Left renal cortex interstitium (tissue), 4 donors: ENCODE measurements around the gene KRTAP4-16. TPM values are rescaled to one million over a fixed set of nuclear protein-coding genes. Genes with fewer than 3 reads are reported as not detected.
"Not testable (repeated sequence)": the region's sequence is repeated elsewhere in the genome, so short reads cannot be mapped to it uniquely, and the experiment has no call there.

ENCODE experiments used
- DNase-seq, 4 donors: peaks; one replicate each; pipeline ENCODE4 v3.0.0-alpha.2; 2013; ENCODE audit warnings: low read depth in 4 of 4, low spot score in 2 of 4, missing footprints in 1 of 4
- polyA plus RNA-seq, 4 donors: library from polyadenylated mRNA; unstranded; fragments of 120-200 nt; gene quantifications; one replicate each; pipeline ENCODE4 v1.2.1, GENCODE V29; 2013; ENCODE audit not compliant: insufficient read length in 4 of 4

Gene KRTAP4-16
- polyA plus RNA-seq, 4 donors, result not detected

DNA sequence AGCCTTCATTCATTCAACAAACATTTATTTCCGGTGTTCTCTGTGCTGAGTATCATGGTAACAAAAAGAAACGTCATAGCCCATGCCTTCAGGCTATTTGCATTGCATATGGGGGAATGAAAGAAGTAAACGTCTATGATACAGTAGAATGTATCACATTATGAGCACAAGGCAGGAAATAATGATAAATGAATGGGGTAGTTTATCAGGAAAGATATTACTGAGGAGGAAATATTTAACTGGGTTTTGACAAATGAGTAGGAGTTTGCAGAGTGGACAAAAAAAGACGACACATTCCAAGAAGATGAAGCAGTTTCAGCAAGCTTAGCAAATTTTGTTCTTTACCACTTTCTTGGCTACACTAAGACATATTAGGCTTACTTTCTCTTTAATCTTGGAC is 19.4 kb downstream of the KRTAP4-16 start:
- no peak for DNase-seq

DNA sequence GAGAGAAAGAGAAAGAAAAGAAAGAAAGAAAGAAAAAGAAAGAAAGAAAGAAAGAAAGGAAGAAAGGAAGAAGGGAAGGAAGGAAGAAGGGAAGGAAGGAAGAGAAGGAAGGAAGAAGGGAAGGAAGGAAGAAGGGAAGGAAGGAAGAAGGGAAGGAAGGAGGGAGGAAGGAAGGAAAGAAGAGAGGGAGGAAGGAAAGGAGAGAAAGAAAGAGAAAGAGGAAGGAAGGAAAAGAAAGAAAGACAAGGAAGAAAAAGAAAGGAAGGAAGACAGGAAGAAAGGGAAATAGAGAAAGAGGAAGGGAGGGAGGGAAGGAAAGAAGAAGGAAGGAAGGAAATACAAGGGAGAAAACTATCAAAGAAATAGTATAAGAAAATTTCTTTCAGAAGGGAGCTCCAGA is 25.2 kb downstream of the KRTAP4-16 start:
- no peak for DNase-seq

DNA sequence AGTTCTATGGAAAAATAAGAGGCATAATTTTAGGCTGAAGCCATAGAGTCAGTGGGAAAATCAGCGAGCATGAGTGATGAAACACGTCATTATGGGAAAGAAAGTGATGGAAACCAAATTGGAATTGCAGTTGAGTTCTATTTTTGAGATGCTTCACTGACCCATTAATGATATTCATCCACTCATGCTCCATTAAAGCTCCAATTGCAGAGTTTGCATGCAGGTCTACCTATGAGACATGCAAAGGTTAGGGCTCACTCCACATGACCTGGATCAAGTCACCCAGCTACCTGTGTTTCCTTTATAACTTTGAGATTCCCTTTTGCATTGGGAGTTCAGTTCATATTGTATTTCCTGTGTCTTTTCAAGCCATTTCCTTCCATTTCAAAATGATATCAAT is 28.3 kb downstream of the KRTAP4-16 start:
- no peak for DNase-seq

DNA sequence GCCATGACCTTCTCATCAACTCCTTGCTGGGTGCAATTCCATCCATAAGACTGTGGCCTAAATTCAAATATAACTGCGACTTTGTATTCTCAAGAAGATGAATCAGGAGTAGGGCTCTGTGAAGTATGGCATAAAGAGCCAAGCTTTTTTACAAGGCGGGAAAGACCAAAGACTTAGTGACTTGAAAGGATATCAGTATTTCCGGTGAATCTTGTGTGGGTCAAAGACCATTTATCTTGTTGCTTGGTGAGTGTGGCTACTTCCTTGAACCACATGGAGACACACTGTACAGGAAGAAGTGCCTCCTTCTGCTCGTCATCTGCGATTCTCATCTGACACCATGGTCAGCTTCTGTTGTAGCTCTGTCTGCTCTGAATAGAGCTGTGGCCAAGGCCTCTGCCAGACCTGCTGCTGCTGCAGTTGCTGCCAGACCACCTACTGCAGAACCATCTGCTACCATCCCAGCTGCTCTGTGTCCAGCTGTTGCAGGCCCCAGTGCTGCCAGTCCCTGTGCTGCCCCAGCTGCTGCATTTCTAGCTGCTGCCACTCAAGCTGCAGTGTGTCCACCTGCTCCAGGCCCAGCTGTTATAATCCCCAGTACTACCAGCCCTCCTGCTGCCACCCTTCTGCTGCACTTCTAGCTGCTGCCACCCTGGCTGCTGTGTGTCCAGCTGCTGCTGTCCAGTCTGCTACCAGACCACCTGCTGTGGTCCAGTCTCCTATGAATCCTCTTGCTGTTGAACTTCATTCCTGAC is 30.2 kb downstream of the KRTAP4-16 start:
- DNase-seq, result no peak

DNA sequence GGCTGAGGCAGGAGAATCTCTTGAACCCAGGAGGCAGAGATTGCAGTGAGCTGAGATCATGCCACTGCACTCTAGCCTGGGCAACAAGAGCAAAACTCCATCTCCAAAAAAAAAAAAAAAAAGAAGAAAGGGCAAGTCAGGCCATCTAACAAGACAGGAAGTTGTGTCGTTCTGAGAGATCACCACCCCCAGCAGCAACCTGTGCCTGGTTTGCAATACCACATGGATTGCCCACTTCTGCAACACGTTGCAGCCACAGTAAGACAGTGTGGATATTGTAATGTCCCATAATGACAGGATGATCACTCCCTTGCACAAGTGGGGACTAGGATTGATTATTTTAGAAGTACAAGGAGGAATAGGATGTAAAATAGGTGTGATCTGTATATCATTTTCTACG is 33.0 kb downstream of the KRTAP4-16 start:
- no peak for DNase-seq

GRCh38 chr17:41067281-41067680 is 34.7 kb downstream of the KRTAP4-16 start:
- no peak for DNase-seq

DNA sequence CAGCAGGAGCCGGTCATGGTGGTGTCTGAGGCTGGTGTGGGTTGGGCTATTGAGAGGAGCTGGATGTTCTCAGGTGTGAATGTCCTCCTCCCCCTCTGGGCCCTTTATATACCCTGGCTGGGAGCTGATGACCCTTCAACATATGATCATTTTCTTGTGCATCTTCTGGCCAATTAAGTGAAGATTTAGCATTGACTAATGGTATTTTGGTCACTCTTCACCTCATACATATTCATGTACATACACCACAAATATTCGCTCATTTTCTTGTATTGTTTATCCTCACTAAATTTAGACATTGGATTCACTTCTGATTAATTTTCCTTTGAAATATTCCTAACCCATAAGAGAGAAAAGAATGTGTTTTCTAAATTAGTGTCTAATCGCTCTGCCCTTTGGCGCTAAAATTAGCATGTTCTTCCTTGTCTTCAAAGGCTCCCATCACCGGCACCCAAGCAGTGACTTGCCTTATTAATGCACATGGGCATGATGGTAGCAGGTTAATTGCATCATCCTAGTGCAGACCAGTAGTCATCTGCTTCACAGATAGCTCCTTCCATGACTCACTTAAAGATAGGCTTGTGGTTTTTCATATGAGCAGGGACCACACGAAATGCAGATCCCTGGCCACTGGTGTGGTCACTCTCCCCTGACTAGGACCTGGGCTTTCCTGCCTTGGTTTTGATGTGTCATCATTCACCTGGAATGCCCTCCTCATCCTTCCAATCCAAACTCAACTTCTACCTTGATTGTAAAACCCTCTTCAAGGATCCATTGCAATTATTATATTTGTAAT is 36.0 kb downstream of the KRTAP4-16 start, which contains the start of gene KRTAP2-4:
Gene KRTAP2-4 (minus strand): TSS at position 51 of the 796 bp plus-strand sequence. CDS start 34 bp downstream, at position 17.
- no peak for DNase-seq

DNA sequence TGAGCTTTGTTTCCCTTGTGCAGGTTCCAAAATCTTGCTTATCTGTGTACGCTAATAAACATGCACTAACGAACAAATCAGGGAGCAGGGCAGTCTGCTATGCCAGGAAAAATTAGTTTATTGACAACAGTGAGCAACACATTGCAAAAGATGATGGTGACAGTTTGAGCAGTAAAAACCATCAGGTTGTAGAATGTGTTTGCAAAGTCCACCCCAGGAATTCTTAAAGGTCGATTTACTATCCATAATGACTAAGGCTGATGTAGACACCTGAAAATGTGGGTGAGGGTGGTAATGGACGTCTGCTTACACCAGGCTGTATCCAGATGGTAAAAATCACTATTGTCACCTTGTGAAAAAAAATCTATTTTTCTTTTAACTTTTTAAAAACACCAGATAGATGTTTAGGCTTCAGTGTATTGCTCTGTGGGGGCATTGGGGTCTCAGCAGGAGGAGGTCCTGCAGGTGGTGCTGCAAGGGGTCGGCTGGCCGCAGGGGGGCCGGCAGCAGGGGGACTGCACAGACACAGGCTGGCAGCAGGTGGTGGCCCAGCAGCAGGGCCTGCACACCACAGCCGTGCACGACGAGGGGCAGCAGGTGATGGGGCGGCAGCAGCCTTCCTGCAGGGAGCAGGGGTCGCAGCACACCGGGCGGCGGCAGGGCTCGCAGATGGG is 36.9 kb downstream of the KRTAP4-16 start:
- DNase-seq, result not testable (repeated sequence)

DNA sequence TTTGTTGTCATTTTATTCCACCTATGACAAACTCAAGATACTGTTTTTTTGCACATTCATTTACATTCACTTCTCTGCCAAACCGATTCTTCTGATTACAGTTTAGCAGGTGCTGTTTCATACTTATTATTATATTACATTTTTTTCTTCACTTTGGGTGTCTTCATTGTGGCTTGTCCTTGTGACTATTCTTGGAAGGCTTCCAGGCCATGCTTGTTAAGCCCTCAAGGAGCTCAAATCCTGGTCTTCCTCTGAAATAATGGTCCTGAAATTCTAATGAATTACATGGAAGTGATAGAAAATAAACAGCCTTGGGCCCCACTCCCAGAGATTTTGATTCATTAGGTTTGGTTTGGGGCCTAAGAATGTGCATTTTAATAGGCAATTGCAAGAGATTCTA is 37.7 kb downstream of the KRTAP4-16 start:
- no peak for DNase-seq

- DNase-seq, result no peak
Observed at GRCh38 chr17:41063449-41063848, 38.6 kb downstream of the KRTAP4-16 start.

DNA sequence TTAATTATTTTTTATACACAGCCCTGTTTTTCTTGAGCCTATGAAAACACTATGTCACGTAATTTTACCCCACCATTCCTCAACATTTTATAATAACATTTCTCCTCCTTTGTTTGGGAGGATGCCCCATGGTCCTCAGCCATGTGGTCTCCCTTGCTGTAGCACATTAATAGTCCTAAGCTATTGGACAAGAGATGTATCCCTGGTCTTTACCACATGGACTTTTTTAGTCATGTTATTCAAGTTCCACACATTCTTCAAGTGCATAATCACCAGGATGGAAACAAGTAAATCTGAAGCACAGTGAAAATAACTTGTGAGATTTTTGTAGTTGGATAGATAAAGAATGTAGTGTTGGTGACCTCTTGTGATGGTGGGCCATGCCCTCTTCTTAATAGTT is 40.0 kb downstream of the KRTAP4-16 start:
- DNase-seq, result no peak

- no peak for DNase-seq
Observed at GRCh38 chr17:41060052-41060604, 41.9 kb downstream of the KRTAP4-16 start, which contains the start of gene KRTAP2-3. Gene KRTAP2-3, minus strand, starts transcription at chr17:41060114. Its CDS starts 64 bp downstream, at chr17:41060050.

- not testable (repeated sequence) for DNase-seq
Observed at GRCh38 chr17:41059276-41060051, 42.5 kb downstream of the KRTAP4-16 start.

DNA sequence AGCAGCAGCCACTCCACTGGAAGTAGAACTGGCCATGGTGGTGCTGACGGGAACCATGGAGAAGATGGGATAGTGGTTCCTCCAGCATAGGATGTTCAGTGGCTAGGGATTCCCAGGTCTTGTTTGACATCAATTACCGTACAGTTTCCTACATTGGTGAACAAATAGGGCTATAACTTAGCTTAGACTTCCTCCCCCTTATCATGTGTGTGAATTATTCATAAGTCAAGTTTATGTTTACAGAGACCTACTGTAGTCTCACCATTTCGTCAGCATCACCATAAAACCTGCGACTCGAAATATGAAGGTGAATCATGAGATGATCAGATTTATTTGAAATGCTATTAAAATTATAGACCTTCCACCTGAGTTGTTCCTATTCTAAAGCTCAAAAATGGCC is 43.3 kb downstream of the KRTAP4-16 start:
- no peak for DNase-seq

- DNase-seq, result no peak
Observed at GRCh38 chr17:41057547-41057946, 44.5 kb downstream of the KRTAP4-16 start.

- not testable (repeated sequence) for DNase-seq
Observed at GRCh38 chr17:41055130-41055529, 46.9 kb downstream of the KRTAP4-16 start, which contains the start of gene KRTAP2-2. Gene KRTAP2-2, minus strand, starts transcription at chr17:41055230. Its CDS starts 19 bp downstream, at chr17:41055211.

DNA sequence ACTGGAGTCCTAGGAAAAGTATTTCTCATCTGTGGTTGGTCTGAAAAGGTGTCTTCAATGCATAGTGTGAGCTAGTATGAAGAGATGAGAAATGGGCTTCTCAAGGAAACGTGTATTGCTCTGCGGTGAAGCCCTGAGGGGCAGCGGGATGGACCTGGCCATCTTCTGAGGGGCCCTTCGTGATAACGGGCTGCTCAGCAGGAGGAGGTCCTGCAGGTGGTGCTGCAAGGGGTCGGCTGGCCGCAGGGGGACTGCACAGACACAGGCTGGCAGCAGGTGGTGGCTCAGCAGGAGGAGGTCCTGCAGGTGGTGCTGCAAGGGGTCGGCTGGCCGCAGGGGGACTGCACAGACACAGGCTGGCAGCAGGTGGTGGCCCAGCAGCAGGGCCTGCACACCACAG is 47.5 kb downstream of the KRTAP4-16 start:
- not testable (repeated sequence) for DNase-seq

- DNase-seq, result peak in 2 of 4 donors; percentile 6 to 19
Observed at GRCh38 chr17:41054025-41054424, 48.0 kb downstream of the KRTAP4-16 start.

DNA sequence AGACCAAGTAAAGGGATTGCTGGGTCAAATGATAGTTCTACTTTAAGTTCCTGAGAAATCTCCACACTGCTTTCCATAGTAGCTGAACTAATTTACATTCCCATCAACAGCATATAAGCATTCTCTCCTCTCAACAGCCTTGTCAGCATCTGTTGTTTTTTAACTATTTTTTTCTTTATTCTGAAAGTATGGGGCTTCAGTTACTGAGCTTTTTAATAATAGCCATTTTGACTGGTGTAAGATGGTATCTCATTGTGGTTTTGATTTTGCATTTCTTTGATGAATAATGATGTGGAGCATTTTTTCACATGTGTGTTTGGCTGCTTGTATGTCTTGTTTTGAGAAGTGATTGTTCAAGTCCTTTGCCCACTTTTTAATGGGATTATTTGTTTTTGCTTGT is 49.4 kb downstream of the KRTAP4-16 start:
- DNase-seq, result no peak
